Measurements from ENCODE around the gene ACVR1B. TPM values are rescaled to one million over a fixed set of nuclear protein-coding genes. Genes with fewer than 3 reads are reported as not detected.

The ACVR1B gene
- total RNA-seq, 1 donor from 2014 or later = 15.1 TPM

- no peak for TF ChIP-seq CTCF (IDR thresholded peaks at IDR 0.05; ENCODE audit: insufficient read depth, low read length, poor library complexity, severe bottlenecking)
- Histone ChIP-seq H3K4me3 (ENCODE audit: low read depth, low read length) (no peak overlapping the region), H3K27me3 (ENCODE audit: control insufficient read depth, insufficient read depth, low read length) (no peaks in the 10 kb centered on the region), H3K36me3 (ENCODE audit: control insufficient read depth, insufficient read depth, low read length) (peaks cover 2% of the 10 kb centered on the region)
- DNase-seq (ENCODE audit: low read depth) = no peak
Measured at GRCh38 chr12:51985154-51985835, 33.8 kb downstream of the ACVR1B start.

- TF ChIP-seq CTCF (IDR thresholded peaks at IDR 0.05; ENCODE audit: insufficient read depth, low read length, poor library complexity, severe bottlenecking) = no peak
- Histone ChIP-seq H3K27me3 (ENCODE audit: control insufficient read depth, insufficient read depth, low read length) (no peaks in the 10 kb centered on the region), H3K36me3 (ENCODE audit: control insufficient read depth, insufficient read depth, low read length) (peaks cover 2% of the 10 kb centered on the region), H3K4me3 (ENCODE audit: low read depth, low read length) (no peak overlapping the region)
- no peak for DNase-seq (ENCODE audit: low read depth)
Measured at GRCh38 chr12:51986834-51987233, 35.3 kb downstream of the ACVR1B start.

- H3K36me3 ChIP-seq (ENCODE audit: control insufficient read depth, insufficient read depth, low read length) = peaks cover 5% of the 10 kb centered on the region
- no peak for DNase-seq (ENCODE audit: low read depth)
Measured at GRCh38 chr12:51992246-51992645, 40.7 kb downstream of the ACVR1B start.

GRCh38 chr12:51994539-51994820, 43.0 kb downstream of the ACVR1B start:
- no peak overlapping the region for H3K4me3 ChIP-seq (ENCODE audit: low read depth, low read length)
- no peak for DNase-seq (ENCODE audit: low read depth)
- H3K27me3 ChIP-seq (ENCODE audit: control insufficient read depth, insufficient read depth, low read length) = no peaks in the 10 kb centered on the region
- peaks cover 5% of the 10 kb centered on the region for H3K36me3 ChIP-seq (ENCODE audit: control insufficient read depth, insufficient read depth, low read length)
- TF ChIP-seq CTCF (IDR thresholded peaks at IDR 0.05; ENCODE audit: insufficient read depth, low read length, poor library complexity, severe bottlenecking) = no peak

More at GRCh38 chr12:51992246-51992645, 40.7 kb downstream of the ACVR1B start:
- Histone ChIP-seq H3K4me3 (ENCODE audit: low read depth, low read length) (no peak overlapping the region), H3K27me3 (ENCODE audit: control insufficient read depth, insufficient read depth, low read length) (no peaks in the 10 kb centered on the region)
- no peak for TF ChIP-seq CTCF (IDR thresholded peaks at IDR 0.05; ENCODE audit: insufficient read depth, low read length, poor library complexity, severe bottlenecking)

GRCh38 chr12:51994959-51995358, 43.5 kb downstream of the ACVR1B start:
- no peak overlapping the region for H3K4me3 ChIP-seq (ENCODE audit: low read depth, low read length)
- no peaks in the 10 kb centered on the region for H3K27me3 ChIP-seq (ENCODE audit: control insufficient read depth, insufficient read depth, low read length)
- DNase-seq (ENCODE audit: low read depth) = no peak
- TF ChIP-seq CTCF (IDR thresholded peaks at IDR 0.05; ENCODE audit: insufficient read depth, low read length, poor library complexity, severe bottlenecking) = no peak
- H3K36me3 ChIP-seq (ENCODE audit: control insufficient read depth, insufficient read depth, low read length) = peaks cover 5% of the 10 kb centered on the region

GRCh38 chr12:51997136-51997535, 45.6 kb downstream of the ACVR1B start:
- no peak for DNase-seq (ENCODE audit: low read depth)
- Histone ChIP-seq H3K4me3 (ENCODE audit: low read depth, low read length) (no peak overlapping the region), H3K36me3 (ENCODE audit: control insufficient read depth, insufficient read depth, low read length) (peaks cover 5% of the 10 kb centered on the region), H3K27me3 (ENCODE audit: control insufficient read depth, insufficient read depth, low read length) (no peaks in the 10 kb centered on the region)
- no peak for TF ChIP-seq CTCF (IDR thresholded peaks at IDR 0.05; ENCODE audit: insufficient read depth, low read length, poor library complexity, severe bottlenecking)

Data from kidney epithelial cell (primary cell).